ENCODE results near the gene S100A5.

DNA sequence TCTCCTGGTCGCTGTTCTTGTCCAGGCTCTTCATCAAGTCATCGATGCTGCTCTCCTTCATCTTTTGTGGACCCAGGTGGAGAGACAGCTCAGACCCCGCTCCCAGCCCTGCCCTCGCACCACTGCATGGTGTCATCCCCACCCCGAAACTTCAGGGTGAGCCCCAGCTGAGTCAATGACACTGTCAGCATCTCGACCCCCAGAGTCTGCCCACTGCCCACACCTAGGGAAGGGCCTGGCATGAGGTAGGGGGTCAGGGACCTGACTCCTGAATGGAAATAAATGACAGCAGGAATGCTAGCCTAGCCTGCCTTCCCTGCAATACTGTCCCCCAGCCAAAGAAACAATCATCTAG is 3.4 kb downstream of the S100A5 start:
- TF ChIP-seq, protein P1, sequence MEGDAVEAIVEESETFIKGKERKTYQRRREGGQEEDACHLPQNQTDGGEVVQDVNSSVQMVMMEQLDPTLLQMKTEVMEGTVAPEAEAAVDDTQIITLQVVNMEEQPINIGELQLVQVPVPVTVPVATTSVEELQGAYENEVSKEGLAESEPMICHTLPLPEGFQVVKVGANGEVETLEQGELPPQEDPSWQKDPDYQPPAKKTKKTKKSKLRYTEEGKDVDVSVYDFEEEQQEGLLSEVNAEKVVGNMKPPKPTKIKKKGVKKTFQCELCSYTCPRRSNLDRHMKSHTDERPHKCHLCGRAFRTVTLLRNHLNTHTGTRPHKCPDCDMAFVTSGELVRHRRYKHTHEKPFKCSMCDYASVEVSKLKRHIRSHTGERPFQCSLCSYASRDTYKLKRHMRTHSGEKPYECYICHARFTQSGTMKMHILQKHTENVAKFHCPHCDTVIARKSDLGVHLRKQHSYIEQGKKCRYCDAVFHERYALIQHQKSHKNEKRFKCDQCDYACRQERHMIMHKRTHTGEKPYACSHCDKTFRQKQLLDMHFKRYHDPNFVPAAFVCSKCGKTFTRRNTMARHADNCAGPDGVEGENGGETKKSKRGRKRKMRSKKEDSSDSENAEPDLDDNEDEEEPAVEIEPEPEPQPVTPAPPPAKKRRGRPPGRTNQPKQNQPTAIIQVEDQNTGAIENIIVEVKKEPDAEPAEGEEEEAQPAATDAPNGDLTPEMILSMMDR (IDR thresholded peaks at IDR 0.05): no peak
- no peak for TF ChIP-seq POLR2A (IDR thresholded peaks at IDR 0.05)
- no peak for TF ChIP-seq POLR2AphosphoS5 (IDR thresholded peaks at IDR 0.05)
- no peak for TF ChIP-seq EP300 (IDR thresholded peaks at IDR 0.05)

Measured in gastroesophageal sphincter (tissue), 3 donors.